GM19035 (cell line): ENCODE data around the gene XCL1.
"Not testable (repeated sequence)": the region's sequence is repeated elsewhere in the genome, so short reads cannot be mapped to it uniquely, and the experiment has no call there.

Experiments used
- ATAC-seq: cut with Tn5 transposase; IDR thresholded peaks from one replicate; pipeline ENCODE4 v1.9.1; 2021; ENCODE audit not compliant: unreplicated experiment

The XCL1 gene

DNA sequence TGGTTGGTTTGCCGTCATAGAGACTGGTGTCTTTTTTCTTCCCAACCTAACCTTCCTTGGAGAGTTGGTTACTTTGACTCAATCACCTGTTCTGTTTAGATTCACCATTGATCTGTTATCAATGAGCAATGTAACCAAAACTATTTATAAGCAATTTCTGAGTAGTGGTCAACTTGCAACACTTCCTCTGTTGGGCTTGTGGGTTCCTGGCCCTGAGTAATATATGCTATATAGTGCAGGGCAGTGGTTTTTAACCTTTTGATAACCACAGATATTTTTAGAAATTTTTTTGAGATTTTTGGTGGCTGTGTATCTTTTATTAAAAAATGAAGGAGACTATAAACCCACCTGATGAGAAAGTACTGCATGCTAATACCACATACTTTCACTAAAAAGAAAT is 9.4 kb upstream of the XCL1 start:
- ATAC-seq: no peak

- no peak for ATAC-seq
These were observed 8.8 kb upstream of the XCL1 start for GRCh38 chr1:168567568-168567967.

DNA sequence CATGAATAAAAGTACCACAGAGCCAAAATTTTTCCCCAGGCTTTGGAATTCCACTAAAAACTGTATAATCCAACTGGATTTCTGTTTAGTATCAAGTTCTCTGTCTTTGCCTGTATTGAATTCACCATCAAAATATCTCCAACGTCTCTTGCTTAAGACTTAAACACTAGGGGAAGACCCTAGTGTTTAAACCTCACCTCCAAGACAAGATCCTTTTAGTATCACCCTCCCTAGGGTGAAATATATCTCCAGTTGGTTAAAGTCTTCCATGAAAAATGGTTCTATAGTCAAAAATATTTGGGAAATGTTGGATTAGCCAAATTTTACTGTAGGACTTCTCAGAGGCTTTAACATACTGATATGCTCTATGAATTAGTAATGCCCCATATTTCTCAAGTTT is 8.1 kb upstream of the XCL1 start:
- no peak for ATAC-seq

DNA sequence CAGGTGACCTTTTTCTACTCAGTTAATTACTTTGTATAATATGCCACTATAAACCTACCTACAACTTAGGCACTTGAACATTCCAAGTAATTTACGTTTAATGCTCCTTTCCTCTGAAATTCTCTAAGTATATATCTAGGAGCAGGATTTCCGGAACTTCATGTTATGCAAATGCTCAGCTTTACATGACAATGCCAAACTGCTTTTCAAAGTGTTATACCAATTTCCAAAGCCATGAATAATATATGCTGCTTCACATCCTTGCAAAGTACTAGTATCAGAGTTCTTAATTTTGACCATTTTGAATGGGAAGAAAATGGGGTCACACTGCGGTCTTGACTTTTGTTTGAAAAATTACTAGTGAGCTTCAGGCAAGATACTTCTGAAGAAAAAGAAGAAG is 5.8 kb upstream of the XCL1 start:
- ATAC-seq: no peak

- ATAC-seq: no peak
These were observed 3.8 kb upstream of the XCL1 start for GRCh38 chr1:168572633-168573032.

GRCh38 chr1:168574234-168574633 is 2.2 kb upstream of the XCL1 start:
- ATAC-seq: not testable (repeated sequence)

GRCh38 chr1:168578531-168579185 is 2.3 kb downstream of the XCL1 start:
- not testable (repeated sequence) for ATAC-seq

- not testable (repeated sequence) for ATAC-seq
These were observed 3.9 kb downstream of the XCL1 start for GRCh38 chr1:168580290-168580689.

- ATAC-seq: not testable (repeated sequence)
These were observed 4.6 kb downstream of the XCL1 start for GRCh38 chr1:168580991-168581390.

DNA sequence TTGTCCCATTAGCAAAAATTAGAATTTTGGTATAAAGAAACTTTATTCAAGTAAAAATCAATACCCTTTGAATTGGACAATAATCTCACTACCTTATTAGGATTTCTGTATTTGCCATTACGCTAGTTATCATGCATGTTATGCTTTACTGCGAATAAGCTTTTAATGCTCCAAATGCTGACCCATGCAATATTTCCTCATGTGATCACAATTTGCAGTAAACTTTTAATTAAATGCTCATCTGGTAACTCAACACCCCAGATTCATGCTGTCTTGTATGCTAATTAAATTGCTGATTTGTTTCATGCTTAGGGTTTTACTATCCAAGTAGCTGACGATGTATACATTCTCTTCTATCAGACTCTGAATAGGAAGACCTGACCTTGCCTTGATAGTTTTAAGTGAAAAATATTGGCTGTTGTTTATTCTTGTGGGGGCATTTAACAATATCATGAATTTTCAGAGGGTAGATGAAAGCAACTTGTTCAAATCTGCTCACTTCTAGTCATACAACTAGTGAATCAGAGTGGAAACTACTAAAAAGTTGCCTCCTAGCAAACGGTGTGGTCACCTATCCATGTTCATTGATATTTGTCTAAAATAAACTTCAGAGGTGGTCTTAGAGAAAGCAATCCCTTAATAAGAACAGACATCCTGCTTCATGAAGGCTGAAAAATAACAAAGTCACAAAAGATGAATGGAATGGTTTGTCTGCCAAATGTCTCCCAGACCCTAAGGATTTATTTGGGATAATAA is 5.6 kb downstream of the XCL1 start:
- no peak for ATAC-seq

- ATAC-seq: no peak
These were observed 6.4 kb downstream of the XCL1 start for GRCh38 chr1:168582688-168583336.

- ATAC-seq: no peak
These were observed 7.2 kb downstream of the XCL1 start for GRCh38 chr1:168583571-168583970.

GRCh38 chr1:168585191-168585590 is 8.8 kb downstream of the XCL1 start:
- ATAC-seq: no peak

GRCh38 chr1:168585937-168586336 is 9.5 kb downstream of the XCL1 start:
- ATAC-seq: no peak

GRCh38 chr1:168589167-168589566 is 12.8 kb downstream of the XCL1 start:
- ATAC-seq: no peak

- no peak for ATAC-seq
These were observed 14.7 kb downstream of the XCL1 start for GRCh38 chr1:168591066-168591465.

DNA sequence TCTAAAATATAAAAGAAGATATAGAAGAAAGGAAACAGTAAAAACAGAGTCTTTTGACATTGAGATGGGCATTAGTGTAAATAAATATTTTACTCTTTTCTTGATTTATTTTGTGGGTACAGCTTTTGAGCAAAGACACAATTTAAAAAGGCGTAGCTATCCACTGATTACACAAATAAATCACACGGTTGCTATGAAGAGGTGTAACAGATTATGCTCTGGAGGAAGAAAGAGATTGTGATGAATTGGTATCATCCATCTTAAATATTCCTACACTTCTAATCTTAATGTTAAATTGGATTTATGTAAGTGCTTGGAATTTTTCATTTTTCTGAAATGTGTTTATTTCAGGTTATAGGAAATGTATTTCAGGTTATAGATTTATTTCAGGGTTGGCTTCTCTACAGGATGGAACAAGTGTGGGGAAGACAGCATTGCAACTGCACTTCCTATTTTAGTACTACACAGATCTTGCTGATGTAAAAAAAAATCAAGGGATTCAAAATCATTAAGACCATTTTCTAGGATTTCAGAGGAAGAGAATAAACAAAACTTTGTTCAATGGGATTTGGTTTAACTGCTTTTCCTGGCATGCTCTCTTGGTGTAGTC is 15.3 kb downstream of the XCL1 start:
- no peak for ATAC-seq

DNA sequence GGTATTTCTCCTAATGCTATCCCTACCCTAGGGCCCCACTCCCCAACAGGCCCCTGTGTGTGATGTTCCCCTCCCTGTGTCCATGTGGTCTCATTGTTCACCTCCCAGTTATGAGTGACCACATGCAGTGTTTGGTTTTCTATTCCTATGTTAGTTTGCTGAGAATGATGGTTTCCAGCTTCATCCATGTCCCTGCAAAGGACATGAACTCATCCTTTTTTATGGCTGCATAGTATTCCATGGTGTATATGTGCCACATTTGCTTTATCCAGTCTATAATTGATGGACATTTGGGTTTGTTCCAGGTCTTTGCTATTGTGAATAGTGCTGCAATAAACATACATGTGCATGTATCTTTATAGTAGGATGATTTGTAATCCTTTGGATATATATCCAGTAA is 19.0 kb downstream of the XCL1 start:
- not testable (repeated sequence) for ATAC-seq

DNA sequence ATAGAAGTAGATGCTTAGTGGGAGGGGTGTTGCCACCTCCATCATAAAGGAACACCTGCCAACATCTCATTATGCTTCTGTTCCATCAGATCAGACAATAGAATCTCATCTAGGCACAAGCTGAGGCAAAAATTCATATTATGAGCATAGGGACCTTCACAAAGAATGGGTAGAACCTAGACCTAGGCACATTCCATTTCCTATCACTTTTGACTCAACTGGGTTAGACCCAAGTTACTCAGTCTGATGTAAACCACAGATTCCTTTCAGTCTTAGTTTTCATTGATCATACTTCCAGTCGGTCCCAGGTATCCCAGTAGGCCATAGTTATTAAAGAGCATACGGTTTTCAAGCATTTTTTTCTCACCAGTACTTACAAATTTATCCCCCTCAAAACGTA is 21.7 kb downstream of the XCL1 start:
- ATAC-seq: no peak

DNA sequence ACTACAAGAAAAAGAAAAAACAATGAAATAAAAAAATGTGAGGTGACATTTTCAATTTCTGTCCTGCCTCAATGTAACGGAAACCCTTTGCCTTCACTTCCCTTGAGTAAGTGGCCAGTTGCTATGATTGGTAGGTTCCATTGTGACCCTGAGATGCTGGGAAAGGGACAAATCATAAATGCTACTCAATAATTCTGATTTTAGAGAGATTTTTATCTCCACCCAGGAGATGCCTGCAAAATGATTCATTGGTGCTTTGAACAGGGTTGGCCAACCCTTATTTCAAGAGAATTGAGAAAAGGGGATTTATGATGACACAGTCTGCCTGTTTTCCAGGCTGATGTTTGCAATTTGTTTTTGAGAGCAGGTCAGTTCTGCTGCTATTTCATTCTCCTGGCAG is 22.5 kb downstream of the XCL1 start:
- ATAC-seq: no peak

DNA sequence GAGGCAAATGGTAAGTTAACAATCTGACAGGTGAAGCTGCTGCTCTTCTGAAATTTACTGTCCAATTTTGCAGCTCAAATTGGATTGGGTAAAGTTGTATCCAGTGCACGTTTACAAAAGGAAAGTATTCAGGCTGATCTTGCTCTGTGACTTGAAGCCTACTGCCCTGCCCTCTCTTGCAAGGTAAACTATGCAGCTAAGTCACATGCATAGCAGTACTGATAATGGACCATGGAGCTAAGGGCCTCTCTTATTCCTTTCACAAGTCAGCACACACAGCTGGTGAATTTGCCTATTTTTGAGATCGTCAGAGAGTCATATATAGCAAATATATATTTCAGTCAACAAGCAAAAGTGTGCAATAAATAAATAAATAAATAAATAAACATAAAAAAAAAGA is 23.2 kb downstream of the XCL1 start:
- ATAC-seq: no peak

- no peak for ATAC-seq
These were observed 24.6 kb downstream of the XCL1 start for GRCh38 chr1:168601051-168601450.
